H1 (cell line): ENCODE measurements around the gene FRAT2. TPM values are rescaled to one million over a fixed set of nuclear protein-coding genes. Genes with fewer than 3 reads are reported as not detected.

Experiments
- BACH1 ChIP-seq: IDR thresholded peaks from 2 replicates; pipeline ENCODE4 v1.6.1; 2012; ENCODE audit warnings: low read length, improper control_type of control experiment
- CBX8 ChIP-seq: fragments of 300-800, 300-1000 bp; sonication (generic); IDR thresholded peaks from 2 replicates; pipeline ENCODE4 v1.7.1; 2016; ENCODE audit warnings: low read depth, low read length, borderline replicate concordance
- CEBPB ChIP-seq: IDR thresholded peaks from 2 replicates; pipeline ENCODE4 v1.6.1; 2012; ENCODE audit warnings: low read depth, low read length
- CREB1 ChIP-seq: IDR thresholded peaks from 2 replicates; pipeline ENCODE4 v1.6.1; 2012; ENCODE audit warnings: inconsistent platforms
- EZH2 ChIP-seq: fragments of 200-600 bp; sonication (generic); IDR thresholded peaks from 2 replicates; pipeline ENCODE4 v1.7.1; 2012; ENCODE audit warnings: low read depth, mild to moderate bottlenecking, moderate library complexity, low read length, inconsistent platforms; ENCODE audit not compliant: severe bottlenecking
- GTF2F1 ChIP-seq: IDR thresholded peaks from 2 replicates; pipeline ENCODE4 v1.6.1; 2012; ENCODE audit warnings: low read depth, low read length, improper control_type of control experiment, borderline replicate concordance
- JUN ChIP-seq: IDR thresholded peaks from 2 replicates; pipeline ENCODE4 v1.6.1; 2011; ENCODE audit warnings: low read depth, mild to moderate bottlenecking, improper control_type of control experiment, low read length
- JUND ChIP-seq: IDR thresholded peaks from 2 replicates; pipeline ENCODE4 v1.6.1; 2011; ENCODE audit warnings: mild to moderate bottlenecking, improper control_type of control experiment, low read length
- KDM1A ChIP-seq: fragments of 200-600, 300-600 bp; sonication (generic); IDR thresholded peaks from 2 replicates; pipeline ENCODE4 v1.7.1; 2016; ENCODE audit warnings: mild to moderate bottlenecking, low read length, borderline replicate concordance
- MAFK ChIP-seq: IDR thresholded peaks from 2 replicates; pipeline ENCODE4 v1.6.1; 2012; ENCODE audit warnings: low read depth, mild to moderate bottlenecking, improper control_type of control experiment, low read length
- NANOG ChIP-seq: IDR thresholded peaks from 2 replicates; pipeline ENCODE4 v1.6.1; 2011; ENCODE audit warnings: low read length, low read depth, mild to moderate bottlenecking, inconsistent platforms; ENCODE audit not compliant: insufficient read depth, poor library complexity, severe bottlenecking
- NRF1 ChIP-seq: IDR thresholded peaks from 2 replicates; pipeline ENCODE4 v1.6.1; 2011; ENCODE audit warnings: mild to moderate bottlenecking, low read depth, low read length, improper control_type of control experiment
- POLR2AphosphoS5 ChIP-seq: IDR thresholded peaks from 2 replicates; pipeline ENCODE4 v1.6.1; 2011; ENCODE audit warnings: low read depth, low read length
- RAD21 ChIP-seq, 2 experiments: IDR thresholded peaks in 1 of 2; conservative IDR thresholded peaks in 1 of 2; 2 replicates each; pipeline ENCODE4 v1.6.1; 2011; ENCODE audit warnings: low read depth in 2 of 2, low read length in 2 of 2, improper control_type of control experiment in 1 of 2, inconsistent platforms in 1 of 2, mild to moderate bottlenecking in 1 of 2, moderate library complexity in 1 of 2
- RNF2 ChIP-seq: fragments of 200-900, 300-1000 bp; sonication (generic); IDR thresholded peaks from 2 replicates; pipeline ENCODE4 v1.7.1; 2016; ENCODE audit warnings: borderline replicate concordance, low read depth, mild to moderate bottlenecking, antibody characterized with exemption, low read length; ENCODE audit not compliant: poor library complexity, severe bottlenecking; ENCODE audit errors: missing control alignments
- SIX5 ChIP-seq: IDR thresholded peaks from 2 replicates; pipeline ENCODE4 v1.6.1; 2011; ENCODE audit warnings: mild to moderate bottlenecking, low read depth, low read length
- SP1 ChIP-seq: IDR thresholded peaks from 2 replicates; pipeline ENCODE4 v1.6.1; 2011; ENCODE audit warnings: low read depth, low read length
- SUZ12 ChIP-seq: fragments of 200-600 bp; sonication (generic); IDR thresholded peaks from 2 replicates; pipeline ENCODE4 v1.6.1; 2012; ENCODE audit warnings: mild to moderate bottlenecking, inconsistent platforms, low read length, moderate library complexity, mixed read lengths
- TBP ChIP-seq: IDR thresholded peaks from 2 replicates; pipeline ENCODE4 v1.6.1; 2011; ENCODE audit warnings: low read depth, low read length, improper control_type of control experiment
- polyA plus RNA-seq, 7 experiments: library from polyadenylated mRNA; depleted of rRNA in 3 of 7; stranded (reverse) in 5 of 7; unstranded in 2 of 7; fragments of >200 nt in 5 of 7; fragments of 200-250 nt in 2 of 7; gene quantifications; 1 replicate in 5 of 7; 2 replicates in 1 of 7; 4 replicates in 1 of 7; pipeline versions ENCODE4 v1.2.1 to v1.2.3, GENCODE V29; 2011 to 2013; ENCODE audit warnings: missing spikeins in 2 of 7, mixed read lengths in 2 of 7
- total RNA-seq: library from RNA; stranded (reverse); fragmentation: NEBNext Ultra II Directional; extraction: Animal tissue kit (Norgen Biotek cat#: 25700); gene quantifications from 2 replicates; pipeline ENCODE4 v1.2.1, GENCODE V29; 2021
- TF ChIP-seq, protein P1 (sequence below), 3 experiments: IDR thresholded peaks; 1 replicate in 2 of 3; 2 replicates in 1 of 3; pipeline versions ENCODE4 v1.5.1 to v1.6.1; 2011; ENCODE audit warnings: low read length in 3 of 3, mild to moderate bottlenecking in 3 of 3, inconsistent platforms in 2 of 3, low read depth in 1 of 3, moderate library complexity in 1 of 3; ENCODE audit not compliant: insufficient read depth in 1 of 3; ENCODE audit errors: control extremely low read depth in 1 of 3

Gene FRAT2
- total and polyA plus RNA-seq, 2 of the 8 experiments (the other 6 are each of a cell fraction or from before 2014, with no cell fraction given) = 47.4 to 83.0 TPM

DNA sequence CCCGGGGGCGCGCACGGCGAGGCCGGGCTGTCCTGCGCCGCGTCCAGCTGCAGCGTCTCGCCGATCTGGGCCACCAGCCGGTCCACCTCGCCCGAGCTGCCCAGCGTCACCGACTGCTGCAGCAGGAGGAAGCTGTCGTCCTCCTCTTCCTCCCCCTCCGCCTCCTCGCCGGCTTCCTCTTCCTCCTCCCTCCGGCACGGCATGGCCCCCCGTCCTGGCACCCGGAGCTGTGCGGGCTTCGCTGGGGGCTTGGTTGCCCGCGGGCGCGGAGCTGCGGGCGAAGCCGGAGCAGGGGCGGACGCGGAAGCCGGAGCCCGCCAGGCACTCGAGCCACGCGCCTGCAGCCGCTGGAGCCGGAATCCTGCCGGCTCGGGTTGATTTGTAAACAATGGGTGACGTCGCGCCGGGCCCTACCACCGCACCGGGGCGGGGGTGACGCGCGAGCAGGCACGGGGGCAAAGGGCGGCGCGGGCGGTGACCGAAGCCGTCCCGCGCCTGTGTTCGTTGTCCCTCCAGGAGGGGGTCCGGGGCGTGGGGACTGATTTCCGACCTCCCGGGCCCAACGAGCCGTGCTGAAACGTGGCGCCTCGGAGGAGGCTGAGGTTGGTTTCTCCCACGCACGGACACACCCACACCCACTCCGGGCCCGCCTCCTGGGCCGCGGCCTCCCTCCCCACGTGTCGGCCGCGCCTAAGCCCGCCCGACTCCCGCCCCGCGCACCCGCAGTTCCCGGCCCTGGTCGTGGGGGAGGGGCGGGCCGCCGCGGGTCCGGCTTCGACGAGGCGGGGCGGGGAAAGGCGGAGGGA, at the start of gene FRAT2 (continued):
- TF ChIP-seq MAFK (no peak), NANOG (no peak), JUND (peak; percentile 91), KDM1A (no peak), RNF2 (no peak), CREB1 (peak; percentile 89), NRF1 (no peak), TBP (peak; percentile 78), RAD21 (IDR thresholded peaks at IDR 0.05 in 1 of 2, conservative IDR thresholded peaks at IDR 0.05 in 1 of 2; ENCODE audit: low read depth in 2 of 2, low read length in 2 of 2) (no peak), SIX5 (no peak; the same call in 1 of the 2 replicates), SUZ12 (peak; percentile 32; the same call in 1 of the 2 replicates), SP1 (0 out of 2 replicates have a peak, but pooled peaks have one; percentile 12), GTF2F1 (no peak), POLR2AphosphoS5 (peak; percentile 72), BACH1 (peak; percentile 79), CEBPB (no peak), EZH2 (no peak), CBX8 (no peak), JUN (no peak)
- TF ChIP-seq, protein P1, sequence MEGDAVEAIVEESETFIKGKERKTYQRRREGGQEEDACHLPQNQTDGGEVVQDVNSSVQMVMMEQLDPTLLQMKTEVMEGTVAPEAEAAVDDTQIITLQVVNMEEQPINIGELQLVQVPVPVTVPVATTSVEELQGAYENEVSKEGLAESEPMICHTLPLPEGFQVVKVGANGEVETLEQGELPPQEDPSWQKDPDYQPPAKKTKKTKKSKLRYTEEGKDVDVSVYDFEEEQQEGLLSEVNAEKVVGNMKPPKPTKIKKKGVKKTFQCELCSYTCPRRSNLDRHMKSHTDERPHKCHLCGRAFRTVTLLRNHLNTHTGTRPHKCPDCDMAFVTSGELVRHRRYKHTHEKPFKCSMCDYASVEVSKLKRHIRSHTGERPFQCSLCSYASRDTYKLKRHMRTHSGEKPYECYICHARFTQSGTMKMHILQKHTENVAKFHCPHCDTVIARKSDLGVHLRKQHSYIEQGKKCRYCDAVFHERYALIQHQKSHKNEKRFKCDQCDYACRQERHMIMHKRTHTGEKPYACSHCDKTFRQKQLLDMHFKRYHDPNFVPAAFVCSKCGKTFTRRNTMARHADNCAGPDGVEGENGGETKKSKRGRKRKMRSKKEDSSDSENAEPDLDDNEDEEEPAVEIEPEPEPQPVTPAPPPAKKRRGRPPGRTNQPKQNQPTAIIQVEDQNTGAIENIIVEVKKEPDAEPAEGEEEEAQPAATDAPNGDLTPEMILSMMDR (IDR thresholded peaks at IDR 0.05; ENCODE audit: control extremely low read depth in 1 of 3, insufficient read depth in 1 of 3, low read depth in 1 of 3, low read length in 3 of 3) = no peak
